H9 (cell line): ENCODE measurements around the gene ANKRD55. TPM values are rescaled to one million over a fixed set of nuclear protein-coding genes. Genes with fewer than 3 reads are reported as not detected.
"Not testable (repeated sequence)": the region's sequence is repeated elsewhere in the genome, so short reads cannot be mapped to it uniquely, and the experiment has no call there.

Experiments used
- DNase-seq: peaks from one replicate; pipeline ENCODE4 v3.0.0-alpha.2; 2017
- H2AFZ ChIP-seq: one replicate; pipeline ENCODE4 v1.6.1; 2013; ENCODE audit warnings: mild to moderate bottlenecking, low read length, control low read depth, moderate library complexity
- H2AK5ac ChIP-seq: 2 replicates; pipeline ENCODE4 v1.6.1; 2013; ENCODE audit warnings: low read length, control low read depth, mixed read lengths; ENCODE audit not compliant: insufficient read length
- H2BK120ac ChIP-seq: one replicate; pipeline ENCODE4 v1.6.1; 2013; ENCODE audit warnings: low read depth, mild to moderate bottlenecking, low read length, control low read depth, inconsistent platforms; ENCODE audit not compliant: poor library complexity, severe bottlenecking
- H2BK12ac ChIP-seq: 2 replicates; pipeline ENCODE4 v1.6.1; 2013; ENCODE audit warnings: low read length, control low read depth, mixed read lengths, low read depth; ENCODE audit not compliant: insufficient read length
- H2BK15ac ChIP-seq: 2 replicates; pipeline ENCODE4 v1.6.1; 2013; ENCODE audit warnings: low read depth, low read length, control low read depth
- H2BK20ac ChIP-seq: one replicate; pipeline ENCODE4 v1.6.1; 2013; ENCODE audit warnings: low read depth, mild to moderate bottlenecking, low read length, control low read depth, inconsistent platforms; ENCODE audit not compliant: poor library complexity, severe bottlenecking
- H2BK5ac ChIP-seq: 2 replicates; pipeline ENCODE4 v1.6.1; 2013; ENCODE audit warnings: low read length, control low read depth, mixed read lengths; ENCODE audit not compliant: insufficient read length
- H3K14ac ChIP-seq: 2 replicates; pipeline ENCODE4 v1.6.1; 2013; ENCODE audit warnings: low read length, control low read depth; ENCODE audit not compliant: insufficient read depth
- H3K18ac ChIP-seq: 2 replicates; pipeline ENCODE4 v1.6.1; 2013; ENCODE audit warnings: low read depth, mild to moderate bottlenecking, mixed read lengths, low read length, control low read depth; ENCODE audit not compliant: insufficient read length
- H3K23ac ChIP-seq: 2 replicates; pipeline ENCODE4 v1.6.1; 2013; ENCODE audit warnings: low read length, control low read depth, mixed read lengths, low read depth; ENCODE audit not compliant: insufficient read length
- H3K23me2 ChIP-seq: 2 replicates; pipeline ENCODE4 v1.6.1; 2013; ENCODE audit warnings: low read depth, mild to moderate bottlenecking, mixed read lengths, low read length, control low read depth; ENCODE audit not compliant: insufficient read length, poor library complexity, severe bottlenecking
- H3K27ac ChIP-seq: 2 replicates; pipeline ENCODE4 v1.5.1; 2013; ENCODE audit warnings: low read length, control low read depth, mixed read lengths, low read depth; ENCODE audit not compliant: insufficient read length
- H3K27me3 ChIP-seq: 2 replicates; pipeline ENCODE4 v1.6.1; 2013; ENCODE audit warnings: low read length, control low read depth, inconsistent platforms; ENCODE audit not compliant: insufficient read depth
- H3K4ac ChIP-seq: 2 replicates; pipeline ENCODE4 v1.6.1; 2013; ENCODE audit warnings: low read depth, mild to moderate bottlenecking, control low read depth, inconsistent platforms, low read length, moderate library complexity
- H3K4me1 ChIP-seq: 2 replicates; pipeline ENCODE4 v1.6.1; 2013; ENCODE audit warnings: low read length, control low read depth, inconsistent platforms; ENCODE audit not compliant: insufficient read depth
- H3K4me2 ChIP-seq: 2 replicates; pipeline ENCODE4 v1.6.1; 2013; ENCODE audit warnings: low read length, control low read depth, mixed read lengths; ENCODE audit not compliant: insufficient read length, insufficient read depth
- H3K56ac ChIP-seq: 2 replicates; pipeline ENCODE4 v1.6.1; 2013; ENCODE audit warnings: low read depth, mild to moderate bottlenecking, mixed read lengths, low read length, control low read depth; ENCODE audit not compliant: insufficient read length
- H3K79me1 ChIP-seq: 2 replicates; pipeline ENCODE4 v1.6.1; 2013; ENCODE audit warnings: low read depth, mild to moderate bottlenecking, moderate library complexity, low read length, control low read depth, inconsistent platforms; ENCODE audit not compliant: insufficient read depth, poor library complexity, severe bottlenecking
- H3K79me2 ChIP-seq: 2 replicates; pipeline ENCODE4 v1.6.1; 2013; ENCODE audit warnings: low read length, control low read depth, inconsistent platforms; ENCODE audit not compliant: insufficient read depth
- H3K9ac ChIP-seq: 2 replicates; pipeline ENCODE4 v1.6.1; 2013; ENCODE audit warnings: low read length, control low read depth, mixed read lengths; ENCODE audit not compliant: insufficient read length; ENCODE audit errors: extremely low read depth
- H3K9me3 ChIP-seq: one replicate; pipeline ENCODE4 v1.6.1; 2013; ENCODE audit warnings: low read depth, low read length, inconsistent platforms; ENCODE audit not compliant: control insufficient read depth
- H3T11ph ChIP-seq: one replicate; pipeline ENCODE4 v1.6.1; 2013; ENCODE audit warnings: mild to moderate bottlenecking, low read length, control low read depth, inconsistent platforms
- H4K20me1 ChIP-seq: one replicate; pipeline ENCODE4 v1.6.1; 2013; ENCODE audit not compliant: control insufficient read depth, insufficient read length, insufficient read depth
- H4K5ac ChIP-seq: 2 replicates; pipeline ENCODE4 v1.6.1; 2013; ENCODE audit warnings: low read depth, mild to moderate bottlenecking, mixed read lengths, low read length, control low read depth; ENCODE audit not compliant: insufficient read length
- H4K8ac ChIP-seq: replicated peaks from 2 replicates; pipeline ENCODE4 v1.6.1; 2013; ENCODE audit warnings: low read length, control low read depth, mixed read lengths, low read depth; ENCODE audit not compliant: insufficient read length
- H4K91ac ChIP-seq: 2 replicates; pipeline ENCODE4 v1.6.1; 2013; ENCODE audit warnings: low read depth, mild to moderate bottlenecking, moderate library complexity, mixed read lengths, low read length, control low read depth; ENCODE audit not compliant: insufficient read length
- H3K27ac Mint-ChIP-seq, 3 experiments: 2 replicates in 2 of 3; 3 replicates in 1 of 3; pipeline ENCODE4 v1.8.0; 2020 to 2021; ENCODE audit warnings: mixed read lengths in 3 of 3, mild to moderate bottlenecking in 1 of 3, moderate library complexity in 1 of 3
- H3K27me3 Mint-ChIP-seq: 2 replicates; pipeline ENCODE4 v1.8.0; 2021; ENCODE audit warnings: low read depth, mild to moderate bottlenecking, moderate library complexity, mixed read lengths
- H3K36me3 Mint-ChIP-seq, 3 experiments: 2 replicates in 2 of 3; 3 replicates in 1 of 3; pipeline ENCODE4 v1.8.0; 2020 to 2021; ENCODE audit warnings: low read depth in 3 of 3, mixed read lengths in 3 of 3; ENCODE audit not compliant: insufficient read depth in 1 of 3
- H3K4me1 Mint-ChIP-seq, 2 experiments: 2 replicates each; pipeline ENCODE4 v1.8.0; 2020; ENCODE audit warnings: mixed read lengths in 2 of 2
- H3K4me3 Mint-ChIP-seq, 2 experiments: 2 replicates in 1 of 2; 3 replicates in 1 of 2; pipeline ENCODE4 v1.8.0; 2020 to 2021; ENCODE audit warnings: mild to moderate bottlenecking in 2 of 2, mixed read lengths in 2 of 2, moderate library complexity in 1 of 2
- H3K9me3 Mint-ChIP-seq, 2 experiments: 2 replicates in 1 of 2; 3 replicates in 1 of 2; pipeline ENCODE4 v1.8.0; 2020; ENCODE audit warnings: mild to moderate bottlenecking in 2 of 2, mixed read lengths in 2 of 2, moderate library complexity in 1 of 2
- WGBS: extraction: QIAGEN DNeasy Blood & Tissue Kit; methylation state at CpG from one replicate; pipeline ENCODE4 v1.1.7; 2013; ENCODE audit warnings: missing lambda C conversion rate, low lambda C conversion rate, mixed read lengths; ENCODE audit not compliant: insufficient read length; ENCODE audit errors: extremely low coverage; 5-methylcytosine and 5-hydroxymethylcytosine counted together
- total RNA-seq: library from RNA; stranded (reverse); gene quantifications from 2 replicates; pipeline ENCODE4 v1.2.1, GENCODE V29; 2021
- TF ChIP-seq, protein P1 (sequence below): fragments of 200-600 bp; sonication (generic); conservative IDR thresholded peaks from 3 replicates; pipeline ENCODE4 v1.8.0; 2021; ENCODE audit warnings: antibody characterized with exemption, mild to moderate bottlenecking

Gene ANKRD55
- total RNA-seq, 1 experiment from 2014 or later, result not detected

DNA sequence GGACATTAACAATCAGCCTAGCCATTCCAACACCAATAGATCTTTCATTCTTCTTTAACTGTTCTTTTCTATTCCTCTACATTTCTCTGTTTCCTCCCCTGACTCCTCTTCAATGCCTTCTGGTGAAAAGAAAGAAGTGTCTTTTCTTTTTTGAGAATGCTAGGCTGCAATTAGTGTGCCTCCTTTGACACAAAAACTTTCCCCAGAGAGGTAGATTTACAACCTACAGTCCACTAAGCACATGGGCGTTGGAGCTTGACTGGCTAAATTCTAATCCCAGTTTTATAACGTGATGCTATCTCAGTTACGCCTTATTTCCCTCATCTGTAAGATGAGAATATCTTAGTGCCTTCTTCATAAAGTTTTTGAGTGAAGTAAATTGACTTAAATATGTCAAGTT, 16.9 kb upstream of the ANKRD55 start:
- no peaks in the 10 kb centered on the region for H3K23me2 ChIP-seq
- TF ChIP-seq, protein P1, sequence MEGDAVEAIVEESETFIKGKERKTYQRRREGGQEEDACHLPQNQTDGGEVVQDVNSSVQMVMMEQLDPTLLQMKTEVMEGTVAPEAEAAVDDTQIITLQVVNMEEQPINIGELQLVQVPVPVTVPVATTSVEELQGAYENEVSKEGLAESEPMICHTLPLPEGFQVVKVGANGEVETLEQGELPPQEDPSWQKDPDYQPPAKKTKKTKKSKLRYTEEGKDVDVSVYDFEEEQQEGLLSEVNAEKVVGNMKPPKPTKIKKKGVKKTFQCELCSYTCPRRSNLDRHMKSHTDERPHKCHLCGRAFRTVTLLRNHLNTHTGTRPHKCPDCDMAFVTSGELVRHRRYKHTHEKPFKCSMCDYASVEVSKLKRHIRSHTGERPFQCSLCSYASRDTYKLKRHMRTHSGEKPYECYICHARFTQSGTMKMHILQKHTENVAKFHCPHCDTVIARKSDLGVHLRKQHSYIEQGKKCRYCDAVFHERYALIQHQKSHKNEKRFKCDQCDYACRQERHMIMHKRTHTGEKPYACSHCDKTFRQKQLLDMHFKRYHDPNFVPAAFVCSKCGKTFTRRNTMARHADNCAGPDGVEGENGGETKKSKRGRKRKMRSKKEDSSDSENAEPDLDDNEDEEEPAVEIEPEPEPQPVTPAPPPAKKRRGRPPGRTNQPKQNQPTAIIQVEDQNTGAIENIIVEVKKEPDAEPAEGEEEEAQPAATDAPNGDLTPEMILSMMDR, result no peak
- Mint-ChIP-seq H3K27me3 (no peaks in the 10 kb centered on the region; the same call in 1 of the 2 replicates), H3K9me3 (peaks cover 5 to 9% of the 10 kb centered on the region in 2 experiments; a peak in 4 of 5 replicates), H3K36me3 (peaks cover 0 to 5% (median 2%) of the 10 kb centered on the region in 3 experiments; a peak in 2 of 7 replicates), H3K27ac (no peak overlapping the region), H3K4me3 (no peak overlapping the region), H3K4me1 (no peaks in the 10 kb centered on the region)
- H4K91ac ChIP-seq, result no peak overlapping the region
- no peaks in the 10 kb centered on the region for H3K27me3 ChIP-seq
- no peak overlapping the region for H2AFZ ChIP-seq
- no peak overlapping the region for H2BK12ac ChIP-seq
- no peak overlapping the region for H4K5ac ChIP-seq
- no peak overlapping the region for H2BK5ac ChIP-seq
- H2BK15ac ChIP-seq, result no peak overlapping the region
- no peak overlapping the region for H3K9ac ChIP-seq
- H3K4me2 ChIP-seq, result no peak overlapping the region
- H4K8ac ChIP-seq, result no peak overlapping the region
- H3K9me3 ChIP-seq, result no peaks in the 10 kb centered on the region
- no peak for DNase-seq
- no peaks in the 10 kb centered on the region for H3K4me1 ChIP-seq
- H3K79me2 ChIP-seq, result no peaks in the 10 kb centered on the region
- H3K18ac ChIP-seq, result no peak overlapping the region
- H2BK120ac ChIP-seq, result no peak overlapping the region
- no peak overlapping the region for H2AK5ac ChIP-seq
- no peak overlapping the region for H3K27ac ChIP-seq
- no peak overlapping the region for H3T11ph ChIP-seq
- no peak overlapping the region for H2BK20ac ChIP-seq
- H3K79me1 ChIP-seq, result no peaks in the 10 kb centered on the region
- H3K4ac ChIP-seq, result no peak overlapping the region
- H3K23ac ChIP-seq, result no peak overlapping the region
- no CpG with 5 or more reads among the region's 3 CpGs for WGBS
- no peak overlapping the region for H3K56ac ChIP-seq
- no peaks in the 10 kb centered on the region for H4K20me1 ChIP-seq
- H3K14ac ChIP-seq, result no peak overlapping the region

DNA sequence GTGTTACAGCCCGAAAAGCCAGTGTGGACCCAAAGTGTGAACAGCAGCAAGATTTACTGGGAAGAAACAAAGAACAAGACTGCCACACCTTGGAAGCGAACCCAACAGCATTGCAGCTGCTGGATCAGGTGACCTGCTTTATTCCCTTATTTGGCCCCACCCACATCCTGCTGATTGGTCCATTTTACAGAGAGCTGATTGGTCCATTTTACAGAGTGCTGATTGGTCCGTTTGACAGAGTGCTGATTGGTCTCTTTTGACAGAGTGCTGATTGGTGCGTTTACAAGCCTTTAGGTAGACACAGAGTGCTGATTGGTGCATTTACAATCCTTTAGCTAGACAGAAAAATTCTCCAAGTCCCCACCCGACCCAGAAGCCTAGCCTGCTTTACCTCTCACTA, 16.0 kb upstream of the ANKRD55 start:
- not testable (repeated sequence) for H4K20me1 ChIP-seq, H2AFZ ChIP-seq, H2BK15ac ChIP-seq, H3K9ac ChIP-seq, H3K14ac ChIP-seq, H3K18ac ChIP-seq, H3K27me3 Mint-ChIP-seq, H2BK5ac ChIP-seq, H3K23me2 ChIP-seq, H3K4me3 Mint-ChIP-seq, H3K27me3 ChIP-seq, H3K56ac ChIP-seq, H3K4me1 Mint-ChIP-seq, H2BK20ac ChIP-seq, H2BK12ac ChIP-seq, H3K4ac ChIP-seq, H3K4me1 ChIP-seq, H3K36me3 Mint-ChIP-seq, H2BK120ac ChIP-seq, H3K9me3 ChIP-seq, H2AK5ac ChIP-seq, H3T11ph ChIP-seq, H4K5ac ChIP-seq, H3K79me2 ChIP-seq, H3K27ac ChIP-seq, DNase-seq, H3K27ac Mint-ChIP-seq, H4K8ac ChIP-seq, H3K9me3 Mint-ChIP-seq, H3K79me1 ChIP-seq, H4K91ac ChIP-seq, H3K23ac ChIP-seq, H3K4me2 ChIP-seq
- no CpG with 5 or more reads among the region's 5 CpGs for WGBS
